ENCODE results near the gene HK3. TPM values are rescaled to one million over a fixed set of nuclear protein-coding genes. Genes with fewer than 3 reads are reported as not detected.

HK3 gene
- total and polyA plus RNA-seq, 9 of the 15 experiments (the other 6 are each of a cell fraction or from before 2014, with no cell fraction given) = 0.16 TPM; not detected in 8

- TF ChIP-seq EWSR1 (IDR thresholded peaks at IDR 0.05; ENCODE audit: borderline replicate concordance, low read depth, partially characterized antibody) (no peak), ZNF282 (CRISPR knock-in tag; IDR thresholded peaks at IDR 0.05) (no peak), ZBTB43 (CRISPR knock-in tag; IDR thresholded peaks at IDR 0.05) (no peak), ZNF232 (CRISPR knock-in tag; IDR thresholded peaks at IDR 0.05) (no peak), TAL1 (IDR thresholded peaks at IDR 0.05) (no peak), MTA2 (IDR thresholded peaks at IDR 0.05; ENCODE audit: low read depth) (no peak), CCAR2 (IDR thresholded peaks at IDR 0.05; ENCODE audit: low read depth, low read length) (no peak), FOXA3 (CRISPR knock-in tag; conservative IDR thresholded peaks at IDR 0.05 in 1 of 2, IDR thresholded peaks at IDR 0.05 in 1 of 2) (no peak), MED1 (CRISPR knock-in tag; IDR thresholded peaks at IDR 0.05; ENCODE audit: borderline replicate concordance) (no peak), ARID3A (IDR thresholded peaks at IDR 0.05; ENCODE audit: borderline replicate concordance, low read depth, low read length) (no peak), JUND (IDR thresholded peaks at IDR 0.05; ENCODE audit: borderline replicate concordance, low read depth, low read length) (0 out of 2 replicates have a peak, but pooled peaks have one; percentile 13), JUND (tag; IDR thresholded peaks at IDR 0.05; ENCODE audit: borderline replicate concordance, low read depth, low read length) (no peak), CXXC5 (CRISPR knock-in tag; IDR thresholded peaks at IDR 0.05) (no peak), ZNF23 (CRISPR knock-in tag; IDR thresholded peaks at IDR 0.05) (no peak), BRD9 (IDR thresholded peaks at IDR 0.05; ENCODE audit: low read depth, partially characterized antibody) (no peak), TFE3 (CRISPR knock-in tag; IDR thresholded peaks at IDR 0.05) (no peak), ESRRA (IDR thresholded peaks at IDR 0.05; ENCODE audit: borderline replicate concordance, low read depth) (peak; percentile 60), ETS1 (conservative IDR thresholded peaks at IDR 0.05; ENCODE audit: control insufficient read depth, low read depth, low read length) (no peak), TFAM (CRISPR knock-in tag; conservative IDR thresholded peaks at IDR 0.05) (no peak)
- TF ChIP-seq, protein P1, sequence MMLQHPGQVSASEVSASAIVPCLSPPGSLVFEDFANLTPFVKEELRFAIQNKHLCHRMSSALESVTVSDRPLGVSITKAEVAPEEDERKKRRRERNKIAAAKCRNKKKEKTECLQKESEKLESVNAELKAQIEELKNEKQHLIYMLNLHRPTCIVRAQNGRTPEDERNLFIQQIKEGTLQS (IDR thresholded peaks at IDR 0.05) = 0 out of 2 replicates have a peak, but pooled peaks have one; percentile 26
- TF ChIP-seq, protein P1 (CRISPR knock-in tag; conservative IDR thresholded peaks at IDR 0.05) = no peak
Observed at GRCh38 chr5:176846335-176847140, 52.6 kb downstream of the HK3 start (continued).

Measured in K562 (cell line).